HEK293T (cell line): ENCODE results near the gene SLC35E2B.
"Not testable (repeated sequence)": the region's sequence is repeated elsewhere in the genome, so short reads cannot be mapped to it uniquely, and the experiment has no call there.

Experiments used
- CTCF ChIA-PET: fragments of 350-600 bp; formaldehyde crosslinking; extraction: SDS; loops from one replicate; lab custom pipeline; 2021; ENCODE audit warnings: antibody characterized with exemption, inconsistent platforms; lab: Yijun Ruan, JAX
- POLR2A ChIA-PET: fragments of 350-600 bp; formaldehyde crosslinking; extraction: SDS; loops from one replicate; lab custom pipeline; 2020; ENCODE audit warnings: antibody characterized with exemption, inconsistent platforms; lab: Yijun Ruan, JAX
- DNase-seq: peaks from one replicate; pipeline ENCODE4 v3.0.0; 2012; ENCODE audit warnings: mixed read lengths; ENCODE audit errors: extremely low spot score
- ARNT ChIP-seq: fragments of 450-650 bp; IDR thresholded peaks from 2 replicates; pipeline ENCODE4 v1.6.1; 2017; ENCODE audit warnings: mild to moderate bottlenecking
- BHLHE40 ChIP-seq: fragments of 450-650 bp; IDR thresholded peaks from 2 replicates; pipeline ENCODE4 v1.6.1; 2016; ENCODE audit warnings: mild to moderate bottlenecking, moderate library complexity, borderline replicate concordance
- CTBP1 ChIP-seq: fragments of 450-650 bp; IDR thresholded peaks from 2 replicates; pipeline ENCODE4 v1.6.1; 2016; ENCODE audit warnings: borderline replicate concordance
- ELF4 ChIP-seq: fragments of 450-650 bp; IDR thresholded peaks from 2 replicates; pipeline ENCODE4 v1.6.1; 2017; ENCODE audit warnings: antibody characterized with exemption
- FOXA1 ChIP-seq: fragments of 450-650 bp; IDR thresholded peaks from 2 replicates; pipeline ENCODE4 v1.6.1; 2016; ENCODE audit warnings: mild to moderate bottlenecking
- FOXK2 ChIP-seq: fragments of 450-650 bp; IDR thresholded peaks from 2 replicates; pipeline ENCODE4 v1.6.1; 2016; ENCODE audit warnings: mild to moderate bottlenecking
- FOXM1 ChIP-seq: fragments of 450-650 bp; IDR thresholded peaks from 2 replicates; pipeline ENCODE4 v1.6.1; 2017; ENCODE audit warnings: mild to moderate bottlenecking, borderline replicate concordance
- HDGF ChIP-seq: fragments of 450-650 bp; IDR thresholded peaks from 2 replicates; pipeline ENCODE4 v1.6.1; 2017; ENCODE audit warnings: antibody characterized with exemption, borderline replicate concordance
- L3MBTL2 ChIP-seq: fragments of 450-650 bp; conservative IDR thresholded peaks from 2 replicates; pipeline ENCODE4 v1.6.1; 2016; ENCODE audit warnings: mild to moderate bottlenecking
- LEF1 ChIP-seq: fragments of 450-650 bp; IDR thresholded peaks from 2 replicates; pipeline ENCODE4 v1.6.1; 2017; ENCODE audit warnings: mild to moderate bottlenecking, borderline replicate concordance
- NFRKB ChIP-seq: fragments of 450-650 bp; IDR thresholded peaks from 2 replicates; pipeline ENCODE4 v1.6.1; 2016; ENCODE audit warnings: mild to moderate bottlenecking, moderate library complexity
- SP1 ChIP-seq: fragments of 450-650 bp; IDR thresholded peaks from 2 replicates; pipeline ENCODE4 v1.6.1; 2017
- SUZ12 ChIP-seq: fragments of 450-650 bp; IDR thresholded peaks from 2 replicates; pipeline ENCODE4 v1.6.1; 2016; ENCODE audit warnings: mild to moderate bottlenecking
- TARDBP ChIP-seq: fragments of 450-650 bp; IDR thresholded peaks from 2 replicates; pipeline ENCODE4 v1.6.1; 2016
- ZNF384 ChIP-seq: fragments of 450-650 bp; IDR thresholded peaks from 2 replicates; pipeline ENCODE4 v1.6.1; 2016
- TF ChIP-seq, protein P1 (sequence below): fragments of 450-650 bp; IDR thresholded peaks from 2 replicates; pipeline ENCODE4 v1.6.1; 2016

The SLC35E2B gene

DNA sequence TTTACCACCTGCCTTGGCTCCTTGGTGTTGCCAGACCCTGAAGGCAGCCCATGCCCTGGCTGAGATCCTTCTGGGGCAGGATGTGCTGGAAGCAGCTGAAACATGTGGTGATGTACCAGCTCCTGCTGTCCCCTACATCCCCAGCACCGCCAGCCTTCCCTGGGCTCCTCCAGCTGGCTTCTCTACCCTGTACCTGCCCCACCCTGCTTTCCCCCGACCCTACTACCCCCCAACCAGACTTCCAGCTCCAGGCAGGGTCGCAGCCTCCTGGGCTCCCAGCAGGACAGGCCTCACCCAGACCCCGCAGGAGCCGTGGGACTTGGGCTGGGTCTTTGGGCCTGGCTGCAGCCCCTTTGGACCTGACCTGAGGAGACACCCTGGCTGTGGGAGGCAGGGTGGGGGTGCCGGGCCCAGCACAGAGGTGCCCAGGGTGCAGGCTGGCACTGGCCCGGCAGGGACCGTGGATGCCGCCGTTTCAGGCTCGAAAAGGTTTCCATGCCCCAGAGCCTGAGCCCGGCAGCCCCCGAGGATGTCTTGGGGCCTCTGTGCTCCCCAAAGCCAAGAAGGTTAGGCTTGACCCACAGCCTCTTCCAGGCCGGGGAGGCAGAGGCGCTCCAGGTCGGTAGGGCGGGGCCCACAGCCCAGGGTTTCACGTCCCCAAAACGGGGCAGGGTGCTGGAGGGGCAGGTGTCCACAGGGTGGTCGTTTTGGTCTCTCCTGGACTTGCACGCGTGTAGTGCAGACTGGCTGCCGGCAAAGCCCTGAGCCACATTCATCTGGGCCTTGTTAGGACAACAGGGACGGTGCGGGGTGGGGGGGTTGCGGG, 5.0 kb upstream of the SLC35E2B start:
- POLR2A ChIA-PET, DNase-seq, CTCF ChIA-PET: not testable (repeated sequence)

DNA sequence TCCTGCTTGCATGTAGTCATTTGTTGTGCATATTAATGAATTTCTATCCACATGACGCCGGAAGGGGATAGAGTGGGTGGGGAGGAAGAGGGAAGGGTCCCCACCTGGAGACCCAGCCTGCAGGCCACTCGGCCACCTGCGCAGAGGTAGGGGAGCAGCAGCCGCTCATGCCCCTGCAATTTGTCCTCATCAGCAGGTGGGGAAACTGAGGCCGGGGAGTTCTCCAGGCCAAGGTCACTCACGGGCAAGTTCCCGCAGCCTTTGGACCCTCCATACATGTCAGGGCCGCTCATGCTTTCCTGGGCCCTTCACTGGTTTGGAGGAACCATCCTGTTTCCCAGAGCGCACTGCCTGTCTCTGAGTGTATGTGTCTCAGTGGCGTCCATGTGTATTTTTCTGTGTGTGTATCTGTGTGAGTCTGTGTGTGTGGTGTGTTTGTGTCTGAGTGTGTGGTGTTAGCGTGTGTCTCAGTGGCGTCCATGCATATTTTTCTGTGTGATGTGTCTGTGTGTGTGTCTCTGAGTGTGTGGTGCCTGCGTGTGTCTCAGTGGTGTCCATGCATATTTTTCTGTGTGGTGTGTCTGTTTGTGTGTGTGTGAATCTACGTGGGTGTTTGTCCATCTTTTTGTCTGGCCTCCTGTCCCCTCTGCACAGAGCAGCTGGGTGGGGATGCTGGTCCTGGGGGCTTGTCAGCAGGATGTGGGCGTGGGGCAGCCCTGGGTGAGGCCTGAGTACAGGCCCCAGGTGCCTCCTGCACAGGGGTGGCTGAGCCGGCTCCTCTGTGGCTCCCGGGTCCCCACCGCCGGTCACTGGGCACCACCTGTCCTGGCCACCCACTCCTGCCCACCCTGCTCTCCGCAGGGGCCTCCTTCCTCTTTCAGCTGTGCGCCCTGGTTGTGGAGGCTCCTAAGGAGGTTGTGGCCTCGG, 4.1 kb upstream of the SLC35E2B start:
- DNase-seq, POLR2A ChIA-PET, CTCF ChIA-PET: not testable (repeated sequence)

DNA sequence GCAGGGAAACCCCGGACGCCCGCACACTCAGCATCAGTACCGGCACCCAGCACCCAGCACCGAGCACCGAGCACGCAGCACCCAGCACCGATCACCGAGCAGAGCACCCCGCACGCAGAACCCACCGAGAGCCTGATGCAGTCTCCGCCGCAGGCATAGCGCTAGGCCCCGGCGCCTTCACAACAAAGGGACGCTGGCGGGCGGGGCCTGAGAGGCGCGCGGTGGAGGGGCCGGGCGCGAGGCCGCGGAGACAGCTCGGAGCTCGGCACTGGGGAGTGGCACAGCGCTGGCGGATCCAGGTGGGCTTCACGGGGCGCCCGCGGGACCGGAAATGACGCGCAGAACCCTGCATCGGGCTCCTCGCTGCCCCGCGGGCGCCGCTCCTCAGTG, 276 bp downstream of the SLC35E2B start:
- POLR2A ChIA-PET, CTCF ChIA-PET, DNase-seq: not testable (repeated sequence)

DNA sequence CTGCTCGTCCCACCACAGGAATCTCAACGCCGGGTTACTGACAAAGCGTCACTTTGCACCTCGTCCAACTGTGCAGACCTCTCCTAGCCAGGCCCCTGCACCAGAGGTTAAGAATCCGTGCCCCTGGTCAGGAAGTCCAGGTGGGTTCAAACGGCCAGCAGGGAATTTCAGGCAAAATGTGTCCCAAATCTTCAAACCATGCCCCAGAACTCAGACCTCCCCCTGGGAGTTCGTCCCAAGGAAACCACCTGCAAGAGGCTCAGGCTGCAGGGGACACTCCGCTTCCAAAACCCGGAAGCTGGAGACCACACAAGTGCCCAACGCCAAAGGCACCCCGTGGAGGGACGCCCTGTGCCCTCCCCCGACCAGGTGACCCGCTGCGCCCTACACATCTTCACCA, 1.2 kb downstream of the SLC35E2B start:
- POLR2A ChIA-PET, DNase-seq, CTCF ChIA-PET: not testable (repeated sequence)

DNA sequence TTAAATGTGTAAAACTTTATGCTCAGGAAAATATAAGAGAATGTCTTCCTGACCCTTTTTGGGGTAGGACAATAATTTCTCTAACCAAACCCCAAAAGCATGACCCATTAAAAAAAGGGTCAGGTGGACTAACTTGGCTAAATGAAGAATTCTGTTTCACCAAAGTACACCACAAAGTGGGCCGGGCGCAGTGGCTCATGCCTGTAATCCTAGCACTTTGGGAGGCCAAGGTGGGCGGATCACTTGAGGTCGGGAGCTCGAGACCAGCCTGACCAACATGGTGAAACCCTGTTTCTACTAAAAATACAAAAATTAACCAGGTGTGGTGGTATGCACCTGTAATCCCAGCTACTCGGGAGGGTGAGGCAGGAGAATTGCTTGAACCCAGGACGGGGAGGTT, 3.1 kb downstream of the SLC35E2B start:
- CTCF ChIA-PET, POLR2A ChIA-PET, DNase-seq: not testable (repeated sequence)

DNA sequence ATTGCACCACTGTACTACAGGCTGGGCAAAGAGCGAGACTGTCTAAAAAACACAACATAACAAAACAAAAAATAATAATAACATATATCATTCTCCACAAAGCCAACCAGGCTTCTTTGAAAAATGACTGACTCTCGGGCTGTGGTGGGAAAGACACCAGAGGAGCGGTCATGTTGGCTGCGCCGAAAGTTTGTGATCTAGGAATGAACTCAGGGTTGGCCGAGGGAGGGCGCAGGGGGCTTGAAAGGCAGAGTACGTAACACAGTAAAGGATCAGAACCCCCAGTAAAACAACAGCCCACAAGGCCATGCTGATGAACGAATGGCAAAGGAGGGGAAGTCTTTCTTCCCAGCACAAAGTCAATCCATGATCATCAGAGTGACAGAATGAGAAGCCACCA, 4.7 kb downstream of the SLC35E2B start:
- TF ChIP-seq LEF1 = no peak
- TF ChIP-seq FOXK2 = no peak
- TF ChIP-seq FOXM1 = no peak
- TF ChIP-seq BHLHE40 = no peak
- TF ChIP-seq ELF4 = no peak
- TF ChIP-seq ZNF384 = no peak
- DNase-seq = no peak
- ChIA-PET POLR2A (no interaction called here), CTCF (no interaction called here)

DNA sequence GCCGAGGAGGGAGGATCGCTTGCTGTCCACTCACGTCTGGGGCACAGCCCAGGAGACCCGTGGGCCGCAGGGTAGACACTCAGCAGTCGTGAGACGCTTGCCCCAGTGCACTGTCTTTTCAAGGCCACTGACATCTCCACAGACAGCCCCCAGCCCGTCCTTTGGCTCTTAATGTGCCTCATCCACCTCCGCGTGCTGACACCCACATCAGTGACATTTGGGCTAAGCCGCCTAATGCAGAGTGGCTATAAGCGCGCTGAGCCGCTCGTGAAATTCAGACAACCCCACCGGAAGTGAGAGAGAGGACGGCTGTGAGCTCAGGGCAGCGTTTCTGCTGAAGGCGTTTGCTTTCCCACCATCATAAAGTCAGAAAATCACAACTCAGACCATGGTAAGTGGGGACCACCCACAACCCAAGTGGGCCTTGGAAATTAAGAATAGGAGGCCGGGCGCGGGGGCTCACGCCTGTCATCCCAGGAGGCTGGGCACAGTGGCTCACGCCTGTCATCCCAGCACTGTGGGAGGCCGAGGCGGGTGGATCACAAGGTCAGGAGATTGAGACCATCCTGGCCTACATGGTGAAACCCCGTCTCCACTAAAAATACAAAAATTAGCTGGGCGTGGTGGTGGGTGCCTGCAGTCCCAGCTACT, 8.4 kb downstream of the SLC35E2B start:
- CTCF ChIA-PET = no interaction called here
- POLR2A ChIA-PET = no interaction called here
- DNase-seq = no peak
- TF ChIP-seq BHLHE40 (no peak), SP1 (no peak), ELF4 (no peak), ZNF384 (no peak), FOXK2 (no peak), NFRKB (no peak), FOXM1 (no peak), TARDBP (no peak)
- TF ChIP-seq, protein P1, sequence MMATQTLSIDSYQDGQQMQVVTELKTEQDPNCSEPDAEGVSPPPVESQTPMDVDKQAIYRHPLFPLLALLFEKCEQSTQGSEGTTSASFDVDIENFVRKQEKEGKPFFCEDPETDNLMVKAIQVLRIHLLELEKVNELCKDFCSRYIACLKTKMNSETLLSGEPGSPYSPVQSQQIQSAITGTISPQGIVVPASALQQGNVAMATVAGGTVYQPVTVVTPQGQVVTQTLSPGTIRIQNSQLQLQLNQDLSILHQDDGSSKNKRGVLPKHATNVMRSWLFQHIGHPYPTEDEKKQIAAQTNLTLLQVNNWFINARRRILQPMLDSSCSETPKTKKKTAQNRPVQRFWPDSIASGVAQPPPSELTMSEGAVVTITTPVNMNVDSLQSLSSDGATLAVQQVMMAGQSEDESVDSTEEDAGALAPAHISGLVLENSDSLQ = no peak

DNA sequence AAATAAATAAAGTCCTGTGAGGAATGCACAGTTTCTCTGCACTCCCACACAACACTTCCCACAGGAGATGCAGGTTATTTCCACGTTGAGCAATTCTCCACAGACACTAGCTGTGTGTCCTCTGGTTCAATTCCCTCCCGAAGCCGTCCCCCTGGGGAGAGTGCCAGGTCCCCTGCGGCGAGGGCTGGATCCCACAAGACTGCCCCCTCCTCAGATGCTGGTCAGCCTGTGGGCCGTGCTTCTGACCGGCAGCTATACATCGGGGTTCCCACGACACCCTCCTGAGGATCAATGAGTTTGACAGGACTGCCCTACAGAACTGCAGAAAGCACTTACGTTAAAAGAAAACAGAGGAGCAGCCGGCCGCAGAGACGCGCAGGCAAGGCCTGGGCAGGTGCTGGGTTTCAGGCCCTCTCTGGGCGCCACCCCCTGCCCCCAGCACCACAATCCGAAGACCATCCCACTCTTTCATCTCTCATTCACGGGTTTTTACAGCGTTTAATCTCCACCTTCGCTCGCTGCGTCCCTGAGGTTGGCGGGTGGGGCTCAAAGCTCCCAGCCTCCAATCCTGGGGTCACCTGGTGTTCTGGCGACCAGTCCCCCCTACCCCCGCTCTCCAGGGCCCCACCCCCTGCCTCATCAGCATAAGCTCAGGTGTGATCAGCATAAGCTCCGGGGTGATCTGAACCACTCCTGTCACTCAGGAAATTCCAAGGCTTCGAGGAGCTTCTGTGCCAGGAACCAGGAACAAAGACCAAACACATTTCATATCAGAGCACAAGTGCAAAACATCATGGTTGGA, 9.3 kb downstream of the SLC35E2B start:
- TF ChIP-seq TARDBP = no peak
- TF ChIP-seq ZNF384 = no peak
- TF ChIP-seq SUZ12 = no peak
- TF ChIP-seq FOXK2 = no peak
- no peak for TF ChIP-seq ARNT
- no peak for TF ChIP-seq HDGF
- no peak for TF ChIP-seq FOXM1
- TF ChIP-seq CTBP1 = no peak
- TF ChIP-seq LEF1 = no peak
- TF ChIP-seq, protein P1 = no peak
- TF ChIP-seq BHLHE40 = no peak
- no peak for TF ChIP-seq SP1
- TF ChIP-seq ELF4 = no peak
- no peak for TF ChIP-seq L3MBTL2
- TF ChIP-seq FOXA1 = no peak
- TF ChIP-seq NFRKB = no peak
- ChIA-PET POLR2A (no interaction called here), CTCF (no interaction called here)
- DNase-seq = no peak
